ENCODE results near the gene PNMA1.

Gene PNMA1

GRCh38 chr14:73760598-73761586, 46.7 kb upstream of the PNMA1 start:
- peak overlapping the region; percentile 47 for H2BK5ac ChIP-seq (ENCODE audit: low read depth, low read length, poor library complexity)
- peak overlapping the region; percentile 54 for H3K14ac ChIP-seq (ENCODE audit: low read length)
- DNase-seq, result no peak
- H4K91ac ChIP-seq (ENCODE audit: low read depth, low read length), result peak overlapping the region; percentile 52
- peak overlapping the region; percentile 22 for H3K4ac ChIP-seq (ENCODE audit: low read depth, low read length)
- peak overlapping the region; percentile 46 for H2AFZ ChIP-seq (ENCODE audit: insufficient read depth, low read length, poor library complexity)
- no peak overlapping the region for H3K4me3 ChIP-seq (ENCODE audit: low read depth, low read length)
- H3K4me1 ChIP-seq (ENCODE audit: control insufficient read depth in 1 of 2, insufficient read depth in 2 of 2, low read length in 2 of 2), result peaks cover 37 to 45% of the 10 kb centered on the region in 2 experiments
- H4K8ac ChIP-seq (ENCODE audit: low read depth, low read length), result no peak overlapping the region
- H3K27me3 ChIP-seq (ENCODE audit: insufficient read depth, low read length), result no peaks in the 10 kb centered on the region
- H3K18ac ChIP-seq (ENCODE audit: low read length), result peak overlapping the region; percentile 47
- H3K27ac ChIP-seq (ENCODE audit: low read depth, low read length), result peak overlapping the region; percentile 74
- H3K36me3 ChIP-seq (ENCODE audit: control insufficient read depth in 1 of 2, insufficient read depth in 2 of 2, low read length in 2 of 2), result no peaks in the 10 kb centered on the region
- H2BK12ac ChIP-seq (ENCODE audit: low read length), result peak overlapping the region; percentile 55
- peaks cover 24% of the 10 kb centered on the region for H3K79me1 ChIP-seq (ENCODE audit: low read length)
- peak overlapping the region; percentile 18 for H2BK120ac ChIP-seq (ENCODE audit: insufficient read depth, low read length, poor library complexity)
- no peak overlapping the region for H3K9ac ChIP-seq (ENCODE audit: low read length)
- no peak overlapping the region for H2AK5ac ChIP-seq (ENCODE audit: low read length)
- H3K23ac ChIP-seq (ENCODE audit: low read length), result no peak overlapping the region
- no peaks in the 10 kb centered on the region for H3K9me3 ChIP-seq (ENCODE audit: insufficient read depth, low read depth, low read length)
- WGBS (ENCODE audit: extremely low coverage, insufficient coverage, insufficient read length), result no CpG with 5 or more reads among the region's 13 CpGs
- H3K79me2 ChIP-seq (ENCODE audit: control insufficient read depth, insufficient read depth, low read length, poor library complexity), result peaks cover 21% of the 10 kb centered on the region
- peak overlapping the region; percentile 55 for H3K4me2 ChIP-seq (ENCODE audit: low read length)
- peak overlapping the region; percentile 54 for H4K12ac ChIP-seq (ENCODE audit: low read depth, low read length)

- Histone ChIP-seq H3K36me3 (ENCODE audit: control insufficient read depth in 1 of 2, insufficient read depth in 2 of 2, low read length in 2 of 2) (no peaks in the 10 kb centered on the region), H2AK5ac (ENCODE audit: low read length) (no peak overlapping the region), H3K4me1 (ENCODE audit: control insufficient read depth in 1 of 2, insufficient read depth in 2 of 2, low read length in 2 of 2) (peaks cover 45 to 54% of the 10 kb centered on the region in 2 experiments), H3K14ac (ENCODE audit: low read length) (peak overlapping the region; percentile 54), H4K91ac (ENCODE audit: low read depth, low read length) (peak overlapping the region; percentile 52), H3K23ac (ENCODE audit: low read length) (no peak overlapping the region), H4K8ac (ENCODE audit: low read depth, low read length) (peak overlapping the region; percentile 26), H3K27ac (ENCODE audit: low read depth, low read length) (peak overlapping the region; percentile 97), H3K79me1 (ENCODE audit: low read length) (peaks cover 25% of the 10 kb centered on the region), H3K4me2 (ENCODE audit: low read length) (peak overlapping the region; percentile 97), H3K9me3 (ENCODE audit: insufficient read depth, low read depth, low read length) (no peaks in the 10 kb centered on the region), H3K27me3 (ENCODE audit: insufficient read depth, low read length) (no peaks in the 10 kb centered on the region), H2BK5ac (ENCODE audit: low read depth, low read length, poor library complexity) (peak overlapping the region; percentile 86), H3K9ac (ENCODE audit: low read length) (peak overlapping the region; percentile 60), H2BK12ac (ENCODE audit: low read length) (peak overlapping the region; percentile 55), H3K79me2 (ENCODE audit: control insufficient read depth, insufficient read depth, low read length, poor library complexity) (peaks cover 27% of the 10 kb centered on the region), H4K12ac (ENCODE audit: low read depth, low read length) (peak overlapping the region; percentile 54), H3K4ac (ENCODE audit: low read depth, low read length) (peak overlapping the region; percentile 7), H2AFZ (ENCODE audit: insufficient read depth, low read length, poor library complexity) (peak overlapping the region; percentile 46), H3K4me3 (ENCODE audit: low read depth, low read length) (peak overlapping the region; percentile 87), H2BK120ac (ENCODE audit: insufficient read depth, low read length, poor library complexity) (peak overlapping the region; percentile 50), H3K18ac (ENCODE audit: low read length) (peak overlapping the region; percentile 47)
- no CpG with 5 or more reads among the region's 93 CpGs for WGBS (ENCODE audit: extremely low coverage, insufficient coverage, insufficient read length)
- DNase-seq, result peak; percentile 98 to 99
Observed at GRCh38 chr14:73759714-73760597, 45.8 kb upstream of the PNMA1 start.

- Histone ChIP-seq H3K79me1 (ENCODE audit: low read length) (peaks cover 29% of the 10 kb centered on the region), H3K27me3 (ENCODE audit: insufficient read depth, low read length) (no peaks in the 10 kb centered on the region), H2AK5ac (ENCODE audit: low read length) (no peak overlapping the region), H3K9me3 (ENCODE audit: insufficient read depth, low read depth, low read length) (no peaks in the 10 kb centered on the region), H3K27ac (ENCODE audit: low read depth, low read length) (peak overlapping the region; percentile 97), H3K79me2 (ENCODE audit: control insufficient read depth, insufficient read depth, low read length, poor library complexity) (peaks cover 31% of the 10 kb centered on the region), H2BK120ac (ENCODE audit: insufficient read depth, low read length, poor library complexity) (peak overlapping the region; percentile 50), H3K14ac (ENCODE audit: low read length) (peak overlapping the region; percentile 48), H3K9ac (ENCODE audit: low read length) (peak overlapping the region; percentile 84), H3K18ac (ENCODE audit: low read length) (peak overlapping the region; percentile 31), H3K4ac (ENCODE audit: low read depth, low read length) (peak overlapping the region; percentile 60), H3K23ac (ENCODE audit: low read length) (no peak overlapping the region), H2AFZ (ENCODE audit: insufficient read depth, low read length, poor library complexity) (peak overlapping the region; percentile 31), H2BK12ac (ENCODE audit: low read length) (no peak overlapping the region), H4K91ac (ENCODE audit: low read depth, low read length) (peak overlapping the region; percentile 38), H3K4me1 (ENCODE audit: control insufficient read depth in 1 of 2, insufficient read depth in 2 of 2, low read length in 2 of 2) (peaks cover 52 to 59% of the 10 kb centered on the region in 2 experiments), H3K4me3 (ENCODE audit: low read depth, low read length) (peak overlapping the region; percentile 87), H3K36me3 (ENCODE audit: control insufficient read depth in 1 of 2, insufficient read depth in 2 of 2, low read length in 2 of 2) (no peaks in the 10 kb centered on the region), H4K12ac (ENCODE audit: low read depth, low read length) (peak overlapping the region; percentile 4), H2BK5ac (ENCODE audit: low read depth, low read length, poor library complexity) (peak overlapping the region; percentile 86), H4K8ac (ENCODE audit: low read depth, low read length) (peak overlapping the region; percentile 26), H3K4me2 (ENCODE audit: low read length) (peak overlapping the region; percentile 97)
- WGBS (ENCODE audit: extremely low coverage, insufficient coverage, insufficient read length), result no CpG with 5 or more reads among the region's 71 CpGs
- DNase-seq, result peak; percentile 40 to 62
Observed at GRCh38 chr14:73759183-73759713, 45.1 kb upstream of the PNMA1 start.
